Stomach (tissue), 9 donors: Measurements from ENCODE around the gene GPR27. TPM values are rescaled to one million over a fixed set of nuclear protein-coding genes. Genes with fewer than 3 reads are reported as not detected.
A peak's percentile ranks its signal among the peaks of the same experiment; 100 is the strongest.

Experiments
- DNase-seq, 2 donors: peaks; one replicate each; pipeline versions ENCODE4 v3.0.0 to v3.0.0-alpha.2; 2013 to 2019
- H3K27ac ChIP-seq, 5 donors: fragments of 200-600 bp in 4 of 5; sonication (generic) in 4 of 5; one replicate each; pipeline ENCODE4 v1.5.1; 2013 to 2019; ENCODE audit warnings: mild to moderate bottlenecking in 1 of 5, moderate library complexity in 1 of 5
- H3K27me3 ChIP-seq, 3 donors: fragments of 200-600 bp; sonication (generic); one replicate each; pipeline ENCODE4 v1.5.1; 2017 to 2019; ENCODE audit warnings: mixed run types in 1 of 3
- H3K36me3 ChIP-seq, 4 donors: fragments of 200-600 bp; sonication (generic); 1 replicate in 3 of 4; 2 replicates in 1 of 4; pipeline ENCODE4 v1.5.1; 2016 to 2019
- H3K4me1 ChIP-seq, 4 donors: fragments of 200-600 bp; sonication (generic); one replicate each; pipeline ENCODE4 v1.5.1; 2016 to 2019
- H3K4me3 ChIP-seq, 4 donors: fragments of 200-600 bp; sonication (generic) in 3 of 4; one replicate each; pipeline ENCODE4 v1.5.1; 2016 to 2019; ENCODE audit warnings: mild to moderate bottlenecking in 1 of 4
- H3K9me3 ChIP-seq, 4 donors: fragments of 200-600 bp; sonication (generic); one replicate each; pipeline ENCODE4 v1.5.1; 2016 to 2019
- EP300 ChIP-seq: sonication (generic); formaldehyde crosslinking; IDR thresholded peaks from one replicate; pipeline ENCODE4 v1.6.1; 2017; ENCODE audit warnings: antibody characterized with exemption
- POLR2A ChIP-seq, 4 donors: fragments of 450-650 bp; IDR thresholded peaks; one replicate each; pipeline ENCODE4 v1.6.1; 2016; ENCODE audit warnings: antibody characterized with exemption in 4 of 4, control low read depth in 2 of 4, mild to moderate bottlenecking in 1 of 4, moderate library complexity in 1 of 4
- POLR2AphosphoS5 ChIP-seq, 3 donors: sonication (generic); formaldehyde crosslinking; IDR thresholded peaks; one replicate each; pipeline ENCODE4 v1.6.1; 2016; ENCODE audit warnings: antibody characterized with exemption in 3 of 3
- WGBS, 5 donors: extraction: QIAGEN DNeasy Blood & Tissue Kit in 3 of 5; methylation state at CpG; one replicate each; pipeline versions ENCODE4 v1.1.5 to v1.1.7; 2013 to 2018; 5-methylcytosine and 5-hydroxymethylcytosine counted together
- intact Hi-C: fragments of 100-400 bp; cut with DNase I; formaldehyde crosslinking; loops from one replicate; pipeline ENCODE4 v1.15.1; 2023; ENCODE audit warnings: low total_unique reads
- polyA plus RNA-seq, 3 donors: library from polyadenylated mRNA; stranded (reverse); fragments of 200-250 nt; gene quantifications; one replicate each; pipeline ENCODE4 v1.2.3, GENCODE V29; 2013
- total RNA-seq, 5 donors: library from RNA; depleted of rRNA; stranded (reverse); fragments of >200 nt; gene quantifications; one replicate each; pipeline versions ENCODE4 v1.1.0 to v1.2.3, GENCODE V29; 2014 to 2016
- TF ChIP-seq, protein P1 (sequence below), 7 experiments: fragments of 450-650 bp in 4 of 7; fragments of 200-600 bp in 3 of 7; sonication (generic) in 3 of 7; IDR thresholded peaks; one replicate each; pipeline ENCODE4 v1.5.1; 2016 to 2019; ENCODE audit warnings: antibody characterized with exemption in 7 of 7, control low read depth in 2 of 7, mild to moderate bottlenecking in 1 of 7
- donor health status: healthy with polysubstance abuse.
- donor health status: Bipolar disorder and iron deficiency.
- donor health status: healthy.

Gene GPR27
- total and polyA plus RNA-seq, 8 donors: 0.45 to 5.1 (median 2.6) TPM; not detected in 1

DNA sequence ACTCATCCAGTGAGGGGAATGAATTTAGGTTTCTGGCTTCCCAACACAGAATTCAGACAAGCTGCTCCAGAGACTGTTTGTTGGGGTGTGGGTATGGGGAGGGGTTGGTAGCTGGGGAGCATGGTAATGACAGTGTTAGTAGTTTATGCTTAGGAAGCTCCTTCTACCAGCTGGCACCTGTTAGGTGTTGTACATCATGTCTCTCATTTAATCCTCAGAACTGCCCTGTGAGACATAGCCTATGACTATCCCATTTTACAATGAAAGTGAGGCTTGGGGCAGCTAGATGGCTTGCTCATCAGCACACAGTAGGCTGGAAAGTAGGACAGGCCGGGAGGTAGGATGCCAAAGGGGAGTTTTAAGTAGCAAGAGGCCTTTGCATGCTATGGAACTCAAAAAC is 31.0 kb upstream of the GPR27 start:
- TF ChIP-seq, protein P1, sequence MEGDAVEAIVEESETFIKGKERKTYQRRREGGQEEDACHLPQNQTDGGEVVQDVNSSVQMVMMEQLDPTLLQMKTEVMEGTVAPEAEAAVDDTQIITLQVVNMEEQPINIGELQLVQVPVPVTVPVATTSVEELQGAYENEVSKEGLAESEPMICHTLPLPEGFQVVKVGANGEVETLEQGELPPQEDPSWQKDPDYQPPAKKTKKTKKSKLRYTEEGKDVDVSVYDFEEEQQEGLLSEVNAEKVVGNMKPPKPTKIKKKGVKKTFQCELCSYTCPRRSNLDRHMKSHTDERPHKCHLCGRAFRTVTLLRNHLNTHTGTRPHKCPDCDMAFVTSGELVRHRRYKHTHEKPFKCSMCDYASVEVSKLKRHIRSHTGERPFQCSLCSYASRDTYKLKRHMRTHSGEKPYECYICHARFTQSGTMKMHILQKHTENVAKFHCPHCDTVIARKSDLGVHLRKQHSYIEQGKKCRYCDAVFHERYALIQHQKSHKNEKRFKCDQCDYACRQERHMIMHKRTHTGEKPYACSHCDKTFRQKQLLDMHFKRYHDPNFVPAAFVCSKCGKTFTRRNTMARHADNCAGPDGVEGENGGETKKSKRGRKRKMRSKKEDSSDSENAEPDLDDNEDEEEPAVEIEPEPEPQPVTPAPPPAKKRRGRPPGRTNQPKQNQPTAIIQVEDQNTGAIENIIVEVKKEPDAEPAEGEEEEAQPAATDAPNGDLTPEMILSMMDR (IDR thresholded peaks at IDR 0.05): no peak
- TF ChIP-seq POLR2A (IDR thresholded peaks at IDR 0.05): no peak
- no peak for TF ChIP-seq POLR2AphosphoS5 (IDR thresholded peaks at IDR 0.05)
- TF ChIP-seq EP300: no peak
- no peaks in the 10 kb centered on the region for H3K36me3 ChIP-seq
- no peak overlapping the region for H3K4me3 ChIP-seq
- WGBS, 5 donors: 93 to 100% (median 98%) methylated on average over 1 of the region's 1 CpG
- peaks cover 17 to 40% (median 25%) of the 10 kb centered on the region in 4 donors for H3K4me1 ChIP-seq
- H3K27me3 ChIP-seq: no peaks in the 10 kb centered on the region
- H3K27ac ChIP-seq: peak overlapping the region in 1 of 5 donors; percentile 38
- intact Hi-C loops: no loop called here
- DNase-seq: no peak
- no peaks in the 10 kb centered on the region for H3K9me3 ChIP-seq

GRCh38 chr3:71723452-71724170 is 30.0 kb upstream of the GPR27 start:
- DNase-seq: no peak
- TF ChIP-seq EP300 (no peak), POLR2AphosphoS5 (IDR thresholded peaks at IDR 0.05) (no peak), POLR2A (IDR thresholded peaks at IDR 0.05) (no peak)
- TF ChIP-seq, protein P1 (IDR thresholded peaks at IDR 0.05): no peak
- H3K4me1 ChIP-seq: peaks cover 17 to 40% (median 25%) of the 10 kb centered on the region in 4 donors
- no peaks in the 10 kb centered on the region for H3K9me3 ChIP-seq
- no peaks in the 10 kb centered on the region for H3K36me3 ChIP-seq
- H3K27ac ChIP-seq: peak overlapping the region in 3 of 5 donors; percentile 38 to 90 (median 77)
- H3K4me3 ChIP-seq: peak overlapping the region; percentile 66 to 92 (median 89)
- H3K27me3 ChIP-seq: no peaks in the 10 kb centered on the region
- WGBS, 5 donors: 32 to 45% (median 35%) methylated on average over 6 of the region's 6 CpGs
- intact Hi-C loops: no loop called here

- no peak for DNase-seq
- intact Hi-C loops: no loop called here
- H3K27ac ChIP-seq: peak overlapping the region in 4 of 5 donors; percentile 77 to 92 (median 88)
- no peaks in the 10 kb centered on the region for H3K36me3 ChIP-seq
- H3K27me3 ChIP-seq: no peaks in the 10 kb centered on the region
- H3K4me1 ChIP-seq: peaks cover 17 to 40% (median 25%) of the 10 kb centered on the region in 4 donors
- TF ChIP-seq EP300 (no peak), POLR2AphosphoS5 (IDR thresholded peaks at IDR 0.05) (no peak), POLR2A (IDR thresholded peaks at IDR 0.05) (no peak)
- TF ChIP-seq, protein P1 (IDR thresholded peaks at IDR 0.05): no peak
- peak overlapping the region; percentile 66 to 92 (median 89) for H3K4me3 ChIP-seq
- no peaks in the 10 kb centered on the region for H3K9me3 ChIP-seq
Measured at GRCh38 chr3:71724171-71724453, 29.5 kb upstream of the GPR27 start.

- TF ChIP-seq EP300 (no peak), POLR2AphosphoS5 (IDR thresholded peaks at IDR 0.05) (no peak), POLR2A (IDR thresholded peaks at IDR 0.05) (no peak)
- TF ChIP-seq, protein P1 (IDR thresholded peaks at IDR 0.05): no peak
- WGBS, 5 donors: 0 to 1% (median 1%) methylated on average over 18 to 72 of the region's 73 CpGs
- DNase-seq: peak; percentile 43 to 70
- peak overlapping the region; percentile 77 to 92 (median 86) for H3K27ac ChIP-seq
- H3K36me3 ChIP-seq: no peaks in the 10 kb centered on the region
- H3K27me3 ChIP-seq: no peaks in the 10 kb centered on the region
- no peaks in the 10 kb centered on the region for H3K9me3 ChIP-seq
- intact Hi-C loops: no loop called here
- peaks cover 17 to 46% (median 26%) of the 10 kb centered on the region in 4 donors for H3K4me1 ChIP-seq
- H3K4me3 ChIP-seq: peak overlapping the region; percentile 66 to 92 (median 89)
Measured at GRCh38 chr3:71724584-71725270, 28.9 kb upstream of the GPR27 start.
